Fibroblast of villous mesenchyme (primary cell): ENCODE data around the gene MSI2. TPM values are rescaled to one million over a fixed set of nuclear protein-coding genes. Genes with fewer than 3 reads are reported as not detected.

Source experiments
- DNase-seq: peaks from one replicate; pipeline ENCODE4 v3.0.0-alpha.2; 2010; ENCODE audit warnings: low read depth
- H3K4me3 ChIP-seq: 2 replicates; pipeline ENCODE4 v1.5.1; 2011; ENCODE audit warnings: low read depth, mild to moderate bottlenecking, low read length
- total RNA-seq: library from RNA; depleted of rRNA; stranded (reverse); fragments of >200 nt; gene quantifications from 2 replicates; pipeline ENCODE4 v1.2.3, GENCODE V29; 2012
- TF ChIP-seq, protein P1 (sequence below): IDR thresholded peaks from 2 replicates; pipeline ENCODE4 v1.5.1; 2012; ENCODE audit warnings: low read depth, mild to moderate bottlenecking, low read length; ENCODE audit not compliant: insufficient read depth

MSI2 gene
- total RNA-seq, 1 donor, result 50.1 TPM

- DNase-seq, result no peak
- TF ChIP-seq, protein P1, sequence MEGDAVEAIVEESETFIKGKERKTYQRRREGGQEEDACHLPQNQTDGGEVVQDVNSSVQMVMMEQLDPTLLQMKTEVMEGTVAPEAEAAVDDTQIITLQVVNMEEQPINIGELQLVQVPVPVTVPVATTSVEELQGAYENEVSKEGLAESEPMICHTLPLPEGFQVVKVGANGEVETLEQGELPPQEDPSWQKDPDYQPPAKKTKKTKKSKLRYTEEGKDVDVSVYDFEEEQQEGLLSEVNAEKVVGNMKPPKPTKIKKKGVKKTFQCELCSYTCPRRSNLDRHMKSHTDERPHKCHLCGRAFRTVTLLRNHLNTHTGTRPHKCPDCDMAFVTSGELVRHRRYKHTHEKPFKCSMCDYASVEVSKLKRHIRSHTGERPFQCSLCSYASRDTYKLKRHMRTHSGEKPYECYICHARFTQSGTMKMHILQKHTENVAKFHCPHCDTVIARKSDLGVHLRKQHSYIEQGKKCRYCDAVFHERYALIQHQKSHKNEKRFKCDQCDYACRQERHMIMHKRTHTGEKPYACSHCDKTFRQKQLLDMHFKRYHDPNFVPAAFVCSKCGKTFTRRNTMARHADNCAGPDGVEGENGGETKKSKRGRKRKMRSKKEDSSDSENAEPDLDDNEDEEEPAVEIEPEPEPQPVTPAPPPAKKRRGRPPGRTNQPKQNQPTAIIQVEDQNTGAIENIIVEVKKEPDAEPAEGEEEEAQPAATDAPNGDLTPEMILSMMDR, result no peak
- no peak overlapping the region for H3K4me3 ChIP-seq
These were observed 288.1 kb downstream of the MSI2 start for GRCh38 chr17:57544401-57544800.

GRCh38 chr17:57544834-57545463 lies 288.6 kb downstream of the MSI2 start:
- H3K4me3 ChIP-seq, result no peak overlapping the region
- DNase-seq, result no peak
- TF ChIP-seq, protein P1, result no peak

- DNase-seq, result no peak
- no peak overlapping the region for H3K4me3 ChIP-seq
- TF ChIP-seq, protein P1, result no peak
These were observed 289.5 kb downstream of the MSI2 start for GRCh38 chr17:57545731-57546342.

DNA sequence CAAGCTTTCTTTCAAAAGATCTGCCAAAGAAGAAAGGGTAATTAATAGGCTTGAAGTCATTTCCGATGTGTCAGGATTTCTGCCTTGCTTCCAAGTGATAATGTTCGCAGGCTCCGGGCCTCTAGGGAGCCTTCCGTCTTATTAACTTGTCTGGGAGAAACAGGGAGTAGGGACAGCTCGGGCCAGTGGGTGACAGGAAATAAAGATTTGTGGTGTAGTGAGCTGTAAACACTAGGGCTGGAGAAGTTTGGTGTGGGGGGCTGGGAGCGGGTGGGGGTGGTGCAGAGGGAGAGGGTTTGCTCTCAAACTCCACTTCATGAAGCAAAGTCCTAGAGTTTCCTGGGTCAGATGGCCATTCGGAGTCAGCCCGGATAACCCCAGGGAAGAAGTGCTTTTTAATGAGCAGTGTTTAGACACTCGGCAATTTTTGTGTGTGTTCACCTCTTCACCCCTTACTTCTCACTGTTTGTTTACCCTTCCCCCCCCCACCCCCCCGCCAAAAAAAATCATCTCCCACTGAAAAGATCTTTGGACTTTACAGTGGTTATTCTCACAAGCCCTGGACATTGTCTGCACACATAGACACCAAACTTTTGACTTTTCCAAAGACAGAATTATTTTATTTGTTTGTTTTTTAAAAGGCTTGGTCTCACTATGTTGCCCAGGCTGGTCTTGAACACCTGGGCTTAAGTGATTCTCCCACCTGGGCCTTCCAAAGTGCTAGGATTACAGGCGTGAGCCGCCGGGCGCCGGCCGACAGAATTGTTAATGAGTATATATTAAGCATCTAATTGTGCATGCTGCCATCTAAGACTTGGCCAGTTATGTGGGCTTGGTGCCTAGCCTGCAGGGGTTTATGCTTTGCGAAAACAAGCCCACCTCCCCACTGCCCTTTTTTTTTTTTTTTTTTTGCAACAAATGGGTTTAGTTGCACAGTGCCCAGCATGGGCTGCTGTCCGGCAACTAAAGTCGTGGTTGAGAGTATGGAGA lies 292.4 kb downstream of the MSI2 start:
- H3K4me3 ChIP-seq, result no peak overlapping the region
- peak; percentile 85 for DNase-seq
- TF ChIP-seq, protein P1, result no peak

DNA sequence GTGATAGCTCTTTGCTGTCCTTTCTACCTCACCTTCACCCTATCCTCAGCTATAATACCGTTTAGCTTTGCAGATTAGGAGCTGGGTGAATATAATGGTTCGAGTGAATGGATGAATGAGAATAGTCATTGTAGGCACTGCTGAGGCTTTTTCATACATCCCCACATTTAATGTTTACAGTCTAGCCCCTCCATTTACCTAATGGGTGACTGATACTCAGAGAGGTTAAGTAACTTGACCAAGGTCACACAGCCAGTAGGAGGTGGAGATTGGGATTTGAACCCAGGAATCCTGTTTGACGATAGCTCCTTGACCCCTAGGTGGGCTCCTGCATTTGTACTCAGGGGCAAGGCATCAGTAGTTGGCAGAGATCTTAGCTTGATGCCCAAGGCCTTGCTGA lies 293.1 kb downstream of the MSI2 start:
- TF ChIP-seq, protein P1, result no peak
- no peak overlapping the region for H3K4me3 ChIP-seq
- DNase-seq, result no peak

DNA sequence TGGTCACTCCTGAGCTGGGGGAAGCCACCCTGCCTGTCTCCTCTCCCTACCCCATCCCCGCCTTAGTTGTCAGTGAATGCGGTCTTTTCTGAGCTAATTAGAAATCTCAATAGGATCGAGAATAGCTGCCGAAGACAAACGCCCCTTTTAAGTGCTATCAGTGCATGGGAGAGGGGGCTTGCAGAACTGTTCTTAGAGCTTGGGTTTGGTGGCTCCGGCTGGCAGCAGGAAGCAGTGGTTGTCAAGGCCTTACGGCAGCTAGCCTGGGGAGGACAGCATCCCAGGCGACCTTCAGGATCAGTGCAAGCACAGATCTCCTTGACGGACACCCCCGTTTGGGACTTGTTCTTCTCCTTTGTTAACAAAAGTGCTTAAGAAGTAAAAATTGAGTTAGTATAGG lies 293.7 kb downstream of the MSI2 start:
- TF ChIP-seq, protein P1, result no peak
- no peak for DNase-seq
- no peak overlapping the region for H3K4me3 ChIP-seq
